ENCODE data around the gene SUSD1.

Gene SUSD1

DNA sequence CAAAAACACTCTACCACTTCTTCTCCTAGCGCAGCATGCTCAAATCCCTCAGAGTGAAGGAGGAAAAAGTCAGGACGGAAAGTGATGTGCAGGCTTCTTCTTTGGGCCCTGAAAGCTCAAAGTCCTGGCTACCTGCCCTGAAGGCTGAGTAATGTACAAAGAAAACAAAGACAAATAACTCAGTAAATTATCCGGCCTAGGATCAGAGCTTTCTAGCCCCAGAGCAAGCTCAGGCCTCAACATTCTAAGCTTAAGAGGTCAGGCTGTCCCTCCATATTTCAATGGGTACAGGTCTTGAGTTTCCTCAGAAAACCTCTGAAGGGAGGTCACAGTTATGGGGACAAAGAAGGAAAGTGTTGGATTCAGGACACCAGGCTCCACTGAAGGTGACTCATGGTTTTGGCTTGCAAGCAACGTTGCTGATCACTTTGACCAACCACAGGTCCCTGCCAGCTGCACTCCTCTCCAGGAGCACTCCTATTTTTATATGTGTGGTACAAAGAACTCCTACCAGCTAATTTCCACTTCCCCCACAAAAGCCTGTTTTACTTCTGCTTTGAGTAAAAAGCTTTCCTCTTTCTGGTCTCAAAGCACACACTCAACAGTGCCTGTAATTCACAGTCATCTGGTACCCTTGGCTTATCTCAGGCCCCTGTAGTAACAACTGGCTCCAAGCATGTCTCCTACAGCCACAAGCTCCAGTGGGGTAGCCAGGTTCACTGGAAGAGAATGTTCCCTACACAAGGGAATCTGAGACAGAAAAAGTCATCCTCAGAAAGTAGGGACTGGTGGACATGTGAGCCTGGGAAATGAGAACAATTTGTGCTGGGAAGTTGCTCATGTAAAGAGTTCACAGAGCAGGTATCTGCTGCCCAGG, 162.8 kb downstream of the SUSD1 start:
- no peak for DNase-seq (ENCODE audit: low read depth)

DNA sequence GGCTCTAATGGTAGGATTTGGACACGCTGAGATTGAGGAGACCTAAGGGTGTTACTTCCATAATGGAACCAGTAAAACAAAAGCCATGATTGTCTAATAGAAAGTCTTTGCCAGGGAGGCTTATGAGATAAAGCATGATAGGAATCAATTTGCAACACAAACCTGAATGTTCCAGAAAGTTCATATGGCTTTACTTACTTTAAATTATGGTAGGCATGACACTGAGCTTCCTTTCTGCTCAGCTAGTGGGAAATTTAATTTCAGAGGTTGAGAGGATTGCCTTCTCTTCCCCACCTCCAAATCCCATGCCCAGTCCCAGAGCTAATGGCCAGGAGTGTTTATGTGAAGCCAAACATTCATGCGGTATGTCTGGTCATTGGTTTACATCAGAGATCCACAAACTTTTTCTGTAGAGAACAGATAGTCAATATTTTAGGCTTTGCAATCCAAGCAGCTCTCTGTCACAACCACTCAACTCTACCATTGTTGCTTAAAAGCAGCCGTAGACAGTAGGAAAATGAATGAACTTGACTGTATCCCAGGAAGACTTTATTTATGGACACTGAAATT, 164.0 kb downstream of the SUSD1 start:
- no peak for DNase-seq (ENCODE audit: low read depth)

DNA sequence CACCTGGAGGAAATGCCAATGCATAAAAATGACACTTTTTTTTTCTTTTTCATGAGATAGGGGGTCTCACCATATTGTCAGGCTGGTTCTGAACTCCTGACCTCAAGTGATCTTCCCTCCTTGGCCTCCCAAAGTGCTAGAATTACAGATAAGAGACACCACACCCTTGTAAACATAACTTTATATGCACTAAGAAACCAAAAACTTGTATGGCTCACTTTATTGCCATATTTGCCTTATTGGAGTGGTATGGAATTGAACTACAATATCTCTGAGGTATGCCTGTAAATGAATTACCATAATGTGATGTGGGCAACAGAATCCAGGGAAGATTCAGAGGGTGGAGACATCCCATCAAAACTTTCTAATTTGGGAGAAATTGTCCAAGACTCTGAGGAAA, 164.6 kb downstream of the SUSD1 start:
- DNase-seq (ENCODE audit: low read depth): no peak

DNA sequence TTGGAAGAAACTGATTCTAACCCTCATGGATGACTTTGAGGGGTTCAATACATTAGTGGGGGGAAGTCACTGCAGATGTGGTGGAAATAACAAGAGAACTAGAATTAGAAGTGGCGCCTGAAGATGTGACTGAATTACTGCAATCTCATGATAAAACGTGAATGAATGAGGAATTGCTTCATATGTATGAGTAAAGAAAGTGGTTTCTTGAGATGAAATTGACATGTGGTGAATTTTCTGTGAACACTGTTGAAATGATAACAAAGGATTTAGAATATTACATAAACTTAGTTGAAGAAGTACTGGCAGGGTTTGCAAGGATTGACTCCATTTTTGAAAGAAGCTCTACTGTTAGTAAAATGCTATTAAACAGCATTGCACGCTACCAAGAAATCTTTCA, 165.4 kb downstream of the SUSD1 start:
- DNase-seq (ENCODE audit: low read depth): no peak

DNA sequence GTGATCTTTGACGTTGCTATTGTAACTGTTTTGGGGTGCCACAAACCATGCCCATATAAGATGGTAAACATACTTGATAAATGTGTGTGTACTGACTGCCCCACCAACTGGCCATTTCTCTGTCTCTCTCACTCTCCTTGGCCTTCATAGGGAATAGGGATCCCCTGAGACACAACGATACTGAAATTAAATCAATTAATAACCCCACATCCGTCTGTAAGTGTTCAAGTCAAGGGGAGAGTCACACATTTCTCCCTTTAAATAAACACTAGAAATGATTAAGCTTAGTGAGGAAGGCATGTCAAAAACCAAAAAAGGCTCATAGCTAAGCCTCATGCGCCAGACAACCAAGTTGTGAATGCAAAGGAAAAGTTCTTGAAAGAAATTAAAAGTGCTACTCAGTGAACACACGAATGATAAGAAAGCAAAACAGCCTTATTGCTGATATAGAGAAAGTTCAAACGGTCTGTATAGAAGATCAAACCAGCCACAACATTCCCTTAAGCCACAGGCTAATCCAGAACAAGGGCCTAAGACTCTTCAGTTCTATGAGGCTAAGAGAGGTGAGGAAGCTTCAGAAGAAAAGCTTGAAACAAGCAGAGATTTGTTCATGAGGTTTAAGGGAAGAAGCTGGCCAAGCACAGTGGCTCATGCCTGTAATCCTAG, 167.4 kb downstream of the SUSD1 start:
- no peak for DNase-seq (ENCODE audit: low read depth)

DNA sequence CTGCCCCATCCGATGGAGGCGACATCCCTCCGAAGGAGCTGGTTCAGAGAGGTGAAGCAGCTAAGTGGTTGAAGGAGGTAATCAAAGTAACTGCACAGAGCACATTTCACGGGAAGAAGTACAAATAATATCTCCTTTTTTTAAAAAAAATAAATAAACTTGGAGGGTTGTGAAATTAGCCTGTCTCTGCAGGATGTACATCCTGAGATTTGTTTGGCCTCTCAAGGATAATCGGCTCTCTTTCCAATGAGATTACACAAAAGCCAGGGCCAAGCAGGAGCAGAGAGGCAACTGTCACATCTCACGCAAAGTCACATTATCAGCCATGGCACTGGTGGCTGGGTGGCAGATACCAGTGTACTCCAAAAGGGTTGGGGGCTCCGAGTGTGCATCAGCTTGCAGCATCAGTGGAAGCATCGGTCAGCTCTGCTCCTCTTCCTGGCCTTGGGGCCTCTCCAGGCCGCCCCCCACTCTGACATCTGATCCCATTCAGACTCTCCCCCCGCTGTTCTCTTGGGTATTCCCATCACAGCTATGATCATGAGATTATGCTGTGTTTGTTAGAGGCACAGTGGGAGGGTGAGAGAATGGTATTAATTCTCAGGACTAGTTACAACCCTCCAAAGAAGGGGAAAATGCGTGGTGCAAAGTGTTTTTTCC, 168.6 kb downstream of the SUSD1 start:
- no peak for DNase-seq (ENCODE audit: low read depth)

DNA sequence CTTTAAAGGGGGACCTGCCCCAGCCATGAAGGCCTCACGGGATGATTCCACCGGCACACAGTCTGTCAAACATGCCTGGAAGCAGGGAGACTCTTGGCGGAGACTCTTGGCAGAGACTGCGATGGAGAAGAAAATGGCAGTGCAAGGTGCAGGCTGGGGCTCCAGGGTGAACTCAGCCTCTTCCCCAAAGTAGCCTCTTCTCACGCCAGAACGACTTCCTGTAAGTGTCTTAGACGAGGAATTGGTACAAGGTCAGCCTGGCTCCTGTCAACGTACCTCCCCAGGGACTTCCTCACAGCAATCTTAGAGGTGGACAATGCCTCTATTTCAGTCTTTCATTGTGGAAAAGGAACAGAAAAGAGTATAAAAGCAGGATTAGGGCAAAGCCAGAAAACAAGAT, 169.2 kb downstream of the SUSD1 start:
- DNase-seq (ENCODE audit: low read depth): no peak

DNA sequence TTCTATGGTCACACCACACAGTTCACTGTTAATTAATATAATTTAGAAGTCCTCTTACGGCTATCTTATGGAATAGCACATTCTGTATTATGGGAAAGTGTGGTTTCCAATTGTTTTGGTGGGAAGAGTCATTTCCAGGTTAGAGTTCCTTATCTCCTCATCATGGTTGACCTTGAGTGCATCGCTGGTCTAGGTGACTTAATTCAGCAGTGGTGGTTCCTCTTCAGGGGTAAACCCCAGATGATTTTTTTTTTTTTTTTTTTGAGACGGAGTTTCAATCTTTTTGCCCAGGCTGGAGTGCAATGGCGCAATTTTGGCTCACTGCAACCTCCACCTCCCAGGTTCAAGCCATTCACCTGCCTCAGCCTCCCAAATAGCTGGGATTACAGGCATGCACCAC, 171.6 kb downstream of the SUSD1 start:
- DNase-seq (ENCODE audit: low read depth): no peak

DNA sequence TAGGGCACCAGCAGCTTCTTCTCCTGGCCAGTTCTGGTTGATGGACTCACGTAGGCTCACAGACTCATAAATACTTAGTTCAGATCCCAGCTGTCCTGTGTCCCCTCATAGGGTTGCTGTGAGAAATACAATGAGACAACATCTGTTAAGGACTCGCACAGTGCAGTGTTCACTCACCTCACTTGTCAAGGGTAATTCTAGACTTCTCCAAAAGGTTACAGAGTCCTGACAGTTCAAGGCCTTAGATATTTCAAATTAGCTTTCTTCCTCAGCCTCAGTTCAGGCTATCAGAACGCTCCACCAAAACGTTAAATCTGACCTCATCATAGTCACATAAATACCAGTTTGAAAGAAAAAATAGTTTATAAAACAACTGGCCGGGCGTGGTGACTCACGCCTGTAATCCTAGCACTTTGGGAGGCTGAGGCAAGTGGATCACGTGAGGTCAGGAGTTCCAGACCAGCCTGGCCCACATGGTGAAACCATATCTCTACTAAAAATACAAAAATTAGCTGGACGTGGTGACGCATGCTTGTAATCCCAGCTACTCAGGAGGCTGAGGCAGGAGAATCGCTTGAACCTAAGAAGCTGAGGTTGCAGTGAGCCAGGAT, 172.1 kb downstream of the SUSD1 start:
- no peak for DNase-seq (ENCODE audit: low read depth)

DNA sequence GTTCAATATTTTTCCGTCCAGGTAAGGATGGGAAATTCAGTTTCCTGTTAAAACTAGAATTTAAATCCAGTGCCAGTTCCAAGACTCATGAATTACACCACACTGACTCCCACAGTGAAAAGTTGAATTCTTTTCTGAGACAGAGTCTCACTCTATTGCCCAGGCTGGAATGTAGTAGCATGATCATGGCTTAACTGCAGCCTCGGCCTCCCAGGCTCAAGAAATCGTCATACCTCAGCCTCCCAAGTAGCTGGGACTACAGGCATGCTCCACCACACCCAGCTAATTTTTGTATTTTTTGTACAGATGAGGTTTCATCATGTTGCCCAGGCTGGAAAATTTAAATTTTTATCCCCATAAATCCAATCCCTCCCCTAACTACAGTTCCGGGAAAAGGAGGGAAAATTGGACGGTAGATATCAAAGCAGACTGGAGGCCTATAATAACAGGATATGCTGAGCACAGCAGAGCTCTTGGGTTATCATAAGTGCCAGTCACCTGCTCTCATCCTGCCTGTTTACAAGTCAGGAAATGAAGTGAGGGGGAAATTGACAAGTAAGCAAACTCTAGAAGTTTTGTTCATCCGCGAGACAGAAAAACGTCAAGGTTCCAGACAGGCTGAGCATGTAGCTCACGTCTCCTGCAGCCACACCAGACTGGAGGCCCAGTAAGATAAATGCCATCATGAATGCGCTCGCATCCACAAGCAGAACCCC, 172.8 kb downstream of the SUSD1 start:
- no peak for DNase-seq (ENCODE audit: low read depth)

DNA sequence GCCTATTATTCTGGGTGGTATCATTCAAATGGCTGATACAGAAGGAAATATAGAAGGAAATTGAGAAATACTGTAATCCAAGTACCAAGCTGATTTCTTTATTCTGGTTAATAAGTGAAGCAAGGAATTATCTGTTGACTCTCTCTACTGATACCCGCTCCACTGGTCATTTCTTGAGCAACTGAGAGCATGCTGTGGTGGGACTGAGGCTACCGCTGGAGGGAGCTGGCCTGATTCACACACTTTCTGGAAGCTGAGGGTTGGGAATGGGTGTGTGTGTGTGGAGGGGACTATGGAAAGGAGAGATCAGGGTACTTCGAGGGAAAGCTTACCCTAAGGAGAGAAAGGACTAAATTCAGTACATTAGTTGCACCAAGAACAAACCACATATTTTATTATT, 174.4 kb downstream of the SUSD1 start:
- DNase-seq (ENCODE audit: low read depth): no peak

DNA sequence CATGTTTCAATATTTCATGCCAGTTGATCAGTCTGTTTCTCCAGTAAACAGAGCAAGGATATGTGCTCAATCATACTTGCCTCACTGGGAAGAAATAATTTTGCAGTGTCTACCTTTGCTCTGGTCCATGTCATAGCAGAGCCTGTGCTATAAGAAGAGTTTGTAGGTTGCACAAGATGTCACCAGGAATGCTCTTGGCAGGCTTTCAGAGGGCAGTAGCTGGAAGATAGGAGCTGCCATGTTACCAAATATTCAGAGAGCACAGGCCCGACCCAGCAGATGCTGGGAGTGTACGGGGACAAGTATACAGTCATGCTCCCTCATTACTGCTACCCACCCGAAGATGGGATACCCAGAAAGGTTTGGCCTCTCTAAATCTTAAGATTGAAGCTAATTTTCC, 175.8 kb downstream of the SUSD1 start:
- no peak for DNase-seq (ENCODE audit: low read depth)

DNA sequence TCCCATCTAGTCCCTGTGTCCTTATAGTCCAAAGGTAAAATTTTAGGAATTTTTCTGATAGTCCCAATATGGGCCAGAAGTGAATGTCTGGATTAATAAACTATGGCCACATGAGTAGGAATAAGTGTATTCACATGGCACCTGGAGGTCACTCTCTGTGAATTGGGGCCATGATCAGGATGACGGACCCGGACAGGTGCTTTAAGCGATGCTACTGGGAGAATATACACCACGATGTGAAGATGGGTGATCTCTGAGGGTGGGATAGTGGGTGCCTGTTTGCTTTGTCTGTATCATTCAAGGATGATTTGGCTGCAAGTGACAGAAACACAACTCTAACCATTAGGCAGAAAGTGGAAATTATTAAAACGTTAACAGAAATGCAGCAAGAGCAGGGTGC, 177.3 kb downstream of the SUSD1 start:
- DNase-seq (ENCODE audit: low read depth): no peak

DNA sequence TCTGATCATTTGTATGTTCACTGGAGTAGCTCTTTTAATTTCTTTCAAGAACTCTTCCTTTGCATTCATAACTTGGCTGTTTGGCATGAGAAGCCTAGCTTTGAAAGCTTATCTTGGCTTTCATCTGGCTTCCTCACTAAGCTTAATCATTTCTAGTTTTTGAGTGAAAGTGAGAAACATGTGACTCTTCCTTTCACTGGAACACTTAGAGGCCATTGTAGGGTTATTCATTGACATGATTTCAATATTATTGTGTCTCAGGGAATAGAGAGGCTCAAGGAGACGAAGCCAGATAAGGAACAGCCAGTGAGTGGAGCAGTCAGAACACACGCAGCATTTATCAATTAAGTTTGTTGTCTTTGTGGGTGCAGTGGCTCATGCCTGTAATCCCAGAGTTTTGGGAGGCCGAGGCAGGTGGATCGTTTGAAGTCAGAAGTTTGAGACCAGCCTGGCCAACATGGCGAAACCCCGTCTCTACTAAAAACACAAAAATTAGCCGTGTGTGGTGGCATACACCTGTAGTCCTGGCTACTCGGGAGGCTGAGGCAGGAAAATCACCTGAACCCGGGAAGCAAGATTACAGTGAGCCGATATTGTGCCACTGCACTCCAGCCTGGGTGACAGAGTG, 180.2 kb downstream of the SUSD1 start:
- no peak for DNase-seq (ENCODE audit: low read depth)

DNA sequence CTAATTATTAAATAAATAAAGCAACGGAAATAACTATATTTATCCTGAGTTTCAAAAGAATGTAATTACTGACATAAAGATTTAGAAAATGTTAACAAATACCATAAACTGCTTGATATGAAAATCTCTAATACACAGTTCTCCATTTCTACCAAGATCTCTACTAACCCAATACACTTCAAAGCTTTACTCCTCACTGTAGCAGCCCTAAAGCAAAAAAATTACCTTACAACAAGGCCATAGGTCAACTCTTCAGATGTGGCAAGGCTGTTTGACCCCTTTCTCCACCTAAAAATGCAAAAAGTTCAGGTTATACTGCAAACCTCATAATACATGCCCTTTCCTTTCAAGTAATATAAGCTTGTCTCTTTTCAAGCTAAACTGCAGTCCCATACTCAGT, 181.8 kb downstream of the SUSD1 start:
- DNase-seq (ENCODE audit: low read depth): no peak

DNA sequence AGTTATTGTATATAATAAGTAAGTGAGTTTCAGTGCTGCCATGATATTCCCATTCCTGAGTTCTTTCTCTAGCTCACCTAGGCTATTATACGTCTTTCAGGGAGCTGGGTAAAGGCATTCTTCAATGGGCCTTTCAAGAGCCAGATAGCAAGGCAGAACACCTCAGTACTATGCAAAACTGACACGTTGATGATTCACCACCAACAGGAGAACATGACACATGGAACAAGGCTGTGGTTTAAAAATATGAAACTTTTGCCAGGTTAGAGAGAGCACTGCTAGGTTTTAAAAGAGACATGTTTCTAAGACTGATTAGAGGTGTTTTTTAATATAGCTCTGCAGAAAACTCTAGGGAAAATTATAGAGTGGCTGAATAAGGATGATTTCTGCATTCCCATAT, 182.6 kb downstream of the SUSD1 start:
- DNase-seq (ENCODE audit: low read depth): no peak

DNA sequence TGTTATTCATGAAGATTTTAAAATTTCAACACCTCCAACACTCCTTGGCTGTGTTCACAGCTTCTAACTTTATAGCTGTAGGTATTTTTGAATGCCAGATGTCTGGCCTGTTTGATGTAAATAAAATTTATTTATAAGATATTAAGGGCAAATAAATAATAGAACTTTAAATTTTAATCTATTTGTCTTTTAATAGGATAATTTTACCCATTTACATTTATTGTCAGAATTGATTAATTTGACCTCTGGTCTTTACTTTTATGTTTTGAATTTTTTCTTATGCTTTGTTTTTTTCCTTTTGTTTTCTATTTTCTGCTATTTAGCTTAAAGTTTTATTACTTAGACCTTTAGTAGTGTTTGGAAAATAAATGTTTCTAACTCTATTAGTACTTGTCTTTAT, 183.9 kb downstream of the SUSD1 start:
- no peak for DNase-seq (ENCODE audit: low read depth)

All from activated T-cell treated with anti-CD3 and anti-CD28 coated beads for 48 hours (primary cell).